ENCODE data around the gene ANKRD34A.

Gene ANKRD34A

GRCh38 chr1:145964328-145965118 is at the start of gene ANKRD34A, which contains the start of gene POLR3GL:
TSS of gene ANKRD34A (minus strand) at chr1:145964575. CDS start at chr1:145961759, 2,816 bp downstream.
TSS of gene POLR3GL (plus strand) at chr1:145964690. CDS start at chr1:145974866, 10,176 bp downstream.
- peak; percentile 69 for DNase-seq (ENCODE audit: low read depth)

- no peak for DNase-seq (ENCODE audit: low read depth)
Measured at GRCh38 chr1:146013559-146013922, 49.2 kb upstream of the ANKRD34A start.

- no peak for DNase-seq (ENCODE audit: low read depth)
Measured at GRCh38 chr1:146012703-146013558, 48.6 kb upstream of the ANKRD34A start.

GRCh38 chr1:146010126-146010738 is 45.9 kb upstream of the ANKRD34A start:
- DNase-seq (ENCODE audit: low read depth) = no peak

- no peak for DNase-seq (ENCODE audit: low read depth)
Measured at GRCh38 chr1:146007489-146008133, 43.2 kb upstream of the ANKRD34A start.

GRCh38 chr1:146001709-146002108 is 37.3 kb upstream of the ANKRD34A start:
- no peak for DNase-seq (ENCODE audit: low read depth)

GRCh38 chr1:145999321-146000024 is 35.1 kb upstream of the ANKRD34A start:
- no peak for DNase-seq (ENCODE audit: low read depth)

GRCh38 chr1:145997718-145998023 is 33.3 kb upstream of the ANKRD34A start:
- no peak for DNase-seq (ENCODE audit: low read depth)

GRCh38 chr1:145997016-145997717 is 32.8 kb upstream of the ANKRD34A start:
- no peak for DNase-seq (ENCODE audit: low read depth)

GRCh38 chr1:145996433-145997015 is 32.1 kb upstream of the ANKRD34A start, which contains the start of gene TXNIP:
TSS of gene TXNIP (minus strand) at chr1:145996579. CDS start at chr1:145996266, 313 bp downstream.
- peak; percentile 86 for DNase-seq (ENCODE audit: low read depth)

GRCh38 chr1:145995964-145996432 is 31.6 kb upstream of the ANKRD34A start:
- DNase-seq (ENCODE audit: low read depth) = no peak

GRCh38 chr1:145995148-145995881 is 30.9 kb upstream of the ANKRD34A start:
- no peak for DNase-seq (ENCODE audit: low read depth)

GRCh38 chr1:145994391-145995120 is 30.2 kb upstream of the ANKRD34A start:
- no peak for DNase-seq (ENCODE audit: low read depth)

- DNase-seq (ENCODE audit: low read depth) = no peak
Measured at GRCh38 chr1:145993618-145994390, 29.4 kb upstream of the ANKRD34A start.

GRCh38 chr1:145992958-145993617 is 28.7 kb upstream of the ANKRD34A start:
- DNase-seq (ENCODE audit: low read depth) = no peak

- no peak for DNase-seq (ENCODE audit: low read depth)
Measured at GRCh38 chr1:145992502-145992936, 28.1 kb upstream of the ANKRD34A start.

GRCh38 chr1:145991735-145992412 is 27.5 kb upstream of the ANKRD34A start:
- DNase-seq (ENCODE audit: low read depth) = no peak

Data from stimulated activated CD8-positive, alpha-beta memory T cell treated with anti-CD3 and anti-CD28 coated beads, Interleukin-15, amount 100 ng/mL, for 24 hours (primary cell).